ENCODE results near the gene SLC30A4. TPM values are rescaled to one million over a fixed set of nuclear protein-coding genes. Genes with fewer than 3 reads are reported as not detected.

Gene SLC30A4
- total RNA-seq, 1 experiment from 2014 or later: 1.3 TPM

DNA sequence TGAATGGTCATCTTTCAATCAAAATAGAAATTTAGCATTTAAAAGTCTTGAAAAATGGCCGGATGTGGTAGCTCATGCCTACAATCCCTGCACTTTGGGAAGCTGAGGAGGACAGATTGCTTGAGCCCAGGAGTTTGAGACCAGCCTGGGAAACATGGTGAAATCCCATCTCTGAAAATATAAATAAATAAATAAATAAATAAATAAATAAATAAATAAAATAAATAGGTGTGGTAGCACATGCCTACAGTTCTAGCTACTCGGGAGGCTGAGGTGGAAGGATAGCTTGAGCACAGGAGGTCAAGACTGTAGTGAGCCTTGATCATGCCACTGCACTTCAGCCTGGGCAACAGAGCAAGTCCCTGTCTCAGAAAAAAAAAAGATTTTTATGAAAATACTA, 25.9 kb downstream of the SLC30A4 start:
- no peaks in the 10 kb centered on the region for H4K20me1 ChIP-seq (ENCODE audit: low read length)
- no peaks in the 10 kb centered on the region for H3F3A ChIP-seq (ENCODE audit: low read length, unreplicated experiment)
- no peak overlapping the region for H3K27ac ChIP-seq (ENCODE audit: low read length)
- H3K4me1 ChIP-seq (ENCODE audit: insufficient read depth, low read length): no peaks in the 10 kb centered on the region
- ATAC-seq (no peak), DNase-seq (no peak)
- no peaks in the 10 kb centered on the region for H3K9me3 ChIP-seq (ENCODE audit: low read length)
- no TSS peak for BruUV-seq (replicated peaks)
- TF ChIP-seq, protein P1, sequence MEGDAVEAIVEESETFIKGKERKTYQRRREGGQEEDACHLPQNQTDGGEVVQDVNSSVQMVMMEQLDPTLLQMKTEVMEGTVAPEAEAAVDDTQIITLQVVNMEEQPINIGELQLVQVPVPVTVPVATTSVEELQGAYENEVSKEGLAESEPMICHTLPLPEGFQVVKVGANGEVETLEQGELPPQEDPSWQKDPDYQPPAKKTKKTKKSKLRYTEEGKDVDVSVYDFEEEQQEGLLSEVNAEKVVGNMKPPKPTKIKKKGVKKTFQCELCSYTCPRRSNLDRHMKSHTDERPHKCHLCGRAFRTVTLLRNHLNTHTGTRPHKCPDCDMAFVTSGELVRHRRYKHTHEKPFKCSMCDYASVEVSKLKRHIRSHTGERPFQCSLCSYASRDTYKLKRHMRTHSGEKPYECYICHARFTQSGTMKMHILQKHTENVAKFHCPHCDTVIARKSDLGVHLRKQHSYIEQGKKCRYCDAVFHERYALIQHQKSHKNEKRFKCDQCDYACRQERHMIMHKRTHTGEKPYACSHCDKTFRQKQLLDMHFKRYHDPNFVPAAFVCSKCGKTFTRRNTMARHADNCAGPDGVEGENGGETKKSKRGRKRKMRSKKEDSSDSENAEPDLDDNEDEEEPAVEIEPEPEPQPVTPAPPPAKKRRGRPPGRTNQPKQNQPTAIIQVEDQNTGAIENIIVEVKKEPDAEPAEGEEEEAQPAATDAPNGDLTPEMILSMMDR (conservative IDR thresholded peaks at IDR 0.05; ENCODE audit: low read depth, low read length): no peak
- TF ChIP-seq EZH2 (IDR thresholded peaks at IDR 0.05; ENCODE audit: low read length, unreplicated experiment) (no peak), EZH2phosphoT487 (IDR thresholded peaks at IDR 0.05; ENCODE audit: borderline replicate concordance, low read length) (no peak)
- H3K36me3 ChIP-seq (ENCODE audit: low read depth, low read length): no peaks in the 10 kb centered on the region
- no peaks in the 10 kb centered on the region for H3K9me2 ChIP-seq (replicated peaks; ENCODE audit: low read length)
- intact Hi-C loops (cut with micrococcal nuclease): loop anchor here (5.0 kb wide), 1 partner anchor 64 kb away; no protein-coding TSS in a partner anchor
- H2AFZ ChIP-seq (ENCODE audit: low read length): no peak overlapping the region
- POLR2A ChIA-PET (ENCODE audit: unreplicated experiment): no interaction called here
- H3K9ac ChIP-seq (ENCODE audit: low read length): no peak overlapping the region
- no peaks in the 10 kb centered on the region for H3K27me3 ChIP-seq (ENCODE audit: low read length)
- CTCF ChIA-PET: no interaction called here
- no peak overlapping the region for H3K4me2 ChIP-seq (ENCODE audit: low read length)
- H3K79me2 ChIP-seq (ENCODE audit: low read length): no peaks in the 10 kb centered on the region
- no peak overlapping the region for H3K4me3 ChIP-seq (ENCODE audit: low read length)

DNA sequence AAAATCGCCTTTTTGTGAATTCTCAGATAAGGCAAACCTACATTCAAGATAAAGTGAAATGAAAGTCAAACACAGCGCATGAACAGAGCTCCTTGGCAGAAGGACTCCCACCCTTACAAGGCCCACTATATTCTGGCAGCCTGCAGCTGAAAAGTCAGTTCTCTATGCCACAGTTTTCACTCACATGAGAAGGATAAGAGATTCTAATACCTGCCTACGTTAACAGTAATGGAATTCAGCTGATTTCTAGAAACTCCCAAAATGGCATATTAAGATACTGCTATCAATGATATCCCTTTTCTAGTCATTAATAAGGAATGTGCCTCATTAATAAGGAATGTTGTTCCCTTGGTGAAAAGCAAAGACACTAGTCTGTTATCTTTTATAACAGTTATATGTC, 27.0 kb downstream of the SLC30A4 start:
- Histone ChIP-seq H3K27ac (ENCODE audit: low read length) (no peak overlapping the region), H3K36me3 (ENCODE audit: low read depth, low read length) (no peaks in the 10 kb centered on the region), H3K9ac (ENCODE audit: low read length) (no peak overlapping the region), H3K4me3 (ENCODE audit: low read length) (no peak overlapping the region), H3K4me1 (ENCODE audit: insufficient read depth, low read length) (no peaks in the 10 kb centered on the region), H2AFZ (ENCODE audit: low read length) (no peak overlapping the region), H3K27me3 (ENCODE audit: low read length) (no peaks in the 10 kb centered on the region), H3F3A (ENCODE audit: low read length, unreplicated experiment) (no peaks in the 10 kb centered on the region), H3K4me2 (ENCODE audit: low read length) (no peak overlapping the region), H3K9me3 (ENCODE audit: low read length) (no peaks in the 10 kb centered on the region), H4K20me1 (ENCODE audit: low read length) (no peaks in the 10 kb centered on the region), H3K79me2 (ENCODE audit: low read length) (no peaks in the 10 kb centered on the region), H3K9me2 (replicated peaks; ENCODE audit: low read length) (no peaks in the 10 kb centered on the region)
- TF ChIP-seq EZH2 (IDR thresholded peaks at IDR 0.05; ENCODE audit: low read length, unreplicated experiment): no peak
- TF ChIP-seq, protein P1 (conservative IDR thresholded peaks at IDR 0.05; ENCODE audit: low read depth, low read length): no peak
- TF ChIP-seq EZH2phosphoT487 (IDR thresholded peaks at IDR 0.05; ENCODE audit: borderline replicate concordance, low read length): no peak
- no TSS peak for BruUV-seq (replicated peaks)
- CTCF ChIA-PET: no interaction called here
- POLR2A ChIA-PET (ENCODE audit: unreplicated experiment): no interaction called here
- intact Hi-C loops (cut with micrococcal nuclease): loop anchor here (5.0 kb wide), 1 partner anchor 63 kb away; no protein-coding TSS in a partner anchor
- DNase-seq: no peak
- ATAC-seq: no peak

DNA sequence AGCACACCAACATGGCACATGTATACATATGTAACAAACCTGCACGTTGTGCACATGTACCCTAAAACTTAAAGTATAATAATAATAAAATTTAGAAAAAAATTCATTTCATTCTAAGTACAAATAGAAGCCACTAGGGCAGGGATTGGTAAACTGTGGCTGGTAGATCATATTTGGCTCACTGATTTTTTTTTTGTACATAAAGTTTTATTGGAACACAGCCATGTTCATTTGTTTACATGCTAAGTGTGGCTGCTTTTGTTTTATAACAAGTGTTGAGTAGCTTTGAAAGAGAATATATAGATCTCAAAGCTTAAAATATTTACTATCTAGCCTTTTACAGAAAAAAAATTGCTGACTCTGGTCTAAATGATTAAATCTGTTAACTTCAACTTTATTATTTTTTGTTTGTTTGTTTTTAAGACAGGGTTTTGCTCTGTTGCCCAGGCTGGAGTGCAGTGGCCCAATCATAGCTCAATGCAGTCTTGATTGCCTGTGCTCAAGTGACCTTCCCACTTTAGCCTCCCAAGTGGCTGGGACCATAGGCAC, 32.8 kb downstream of the SLC30A4 start:
- H3K9me3 ChIP-seq (ENCODE audit: low read length): no peaks in the 10 kb centered on the region
- no TSS peak for BruUV-seq (replicated peaks)

More for the DNA sequence above, 32.8 kb downstream of the SLC30A4 start:
- no peaks in the 10 kb centered on the region for H3K36me3 ChIP-seq (ENCODE audit: low read depth, low read length)
- H3K4me1 ChIP-seq (ENCODE audit: insufficient read depth, low read length): no peaks in the 10 kb centered on the region
- H3K27me3 ChIP-seq (ENCODE audit: low read length): no peaks in the 10 kb centered on the region
- H3K4me3 ChIP-seq (ENCODE audit: low read length): no peak overlapping the region
- no peaks in the 10 kb centered on the region for H3K9me2 ChIP-seq (replicated peaks; ENCODE audit: low read length)
- no peak overlapping the region for H3K4me2 ChIP-seq (ENCODE audit: low read length)
- CTCF ChIA-PET: no interaction called here
- no peak overlapping the region for H2AFZ ChIP-seq (ENCODE audit: low read length)
- H3K27ac ChIP-seq (ENCODE audit: low read length): no peak overlapping the region
- H4K20me1 ChIP-seq (ENCODE audit: low read length): no peaks in the 10 kb centered on the region
- POLR2A ChIA-PET (ENCODE audit: unreplicated experiment): no interaction called here
- H3F3A ChIP-seq (ENCODE audit: low read length, unreplicated experiment): no peaks in the 10 kb centered on the region
- no peaks in the 10 kb centered on the region for H3K79me2 ChIP-seq (ENCODE audit: low read length)
- ATAC-seq: no peak
- DNase-seq: no peak
- intact Hi-C loops (cut with micrococcal nuclease): no loop called here
- TF ChIP-seq, protein P1 (conservative IDR thresholded peaks at IDR 0.05; ENCODE audit: low read depth, low read length): no peak
- no peak for TF ChIP-seq EZH2 (IDR thresholded peaks at IDR 0.05; ENCODE audit: low read length, unreplicated experiment)
- no peak for TF ChIP-seq EZH2phosphoT487 (IDR thresholded peaks at IDR 0.05; ENCODE audit: borderline replicate concordance, low read length)
- H3K9ac ChIP-seq (ENCODE audit: low read length): no peak overlapping the region
